Right lung (tissue), 5 donors: ENCODE data around the gene ZNF207. TPM values are rescaled to one million over a fixed set of nuclear protein-coding genes. Genes with fewer than 3 reads are reported as not detected.
"Not testable (repeated sequence)": the region's sequence is repeated elsewhere in the genome, so short reads cannot be mapped to it uniquely, and the experiment has no call there.

Source experiments
- DNase-seq, 2 donors: peaks; one replicate each; pipeline ENCODE4 v3.0.0-alpha.2; 2013
- polyA plus RNA-seq, 5 donors: library from polyadenylated mRNA; unstranded; fragments of 120-200 nt; gene quantifications; one replicate each; pipeline versions ENCODE4 v1.2.1 to v1.2.3, GENCODE V29; 2013; ENCODE audit warnings: inconsistent platforms in 1 of 5, low replicate concordance in 1 of 5; ENCODE audit not compliant: insufficient read length in 5 of 5, insufficient read depth in 1 of 5

ZNF207 gene
- polyA plus RNA-seq, 5 donors, result 201 to 320 (median 271) TPM

DNA sequence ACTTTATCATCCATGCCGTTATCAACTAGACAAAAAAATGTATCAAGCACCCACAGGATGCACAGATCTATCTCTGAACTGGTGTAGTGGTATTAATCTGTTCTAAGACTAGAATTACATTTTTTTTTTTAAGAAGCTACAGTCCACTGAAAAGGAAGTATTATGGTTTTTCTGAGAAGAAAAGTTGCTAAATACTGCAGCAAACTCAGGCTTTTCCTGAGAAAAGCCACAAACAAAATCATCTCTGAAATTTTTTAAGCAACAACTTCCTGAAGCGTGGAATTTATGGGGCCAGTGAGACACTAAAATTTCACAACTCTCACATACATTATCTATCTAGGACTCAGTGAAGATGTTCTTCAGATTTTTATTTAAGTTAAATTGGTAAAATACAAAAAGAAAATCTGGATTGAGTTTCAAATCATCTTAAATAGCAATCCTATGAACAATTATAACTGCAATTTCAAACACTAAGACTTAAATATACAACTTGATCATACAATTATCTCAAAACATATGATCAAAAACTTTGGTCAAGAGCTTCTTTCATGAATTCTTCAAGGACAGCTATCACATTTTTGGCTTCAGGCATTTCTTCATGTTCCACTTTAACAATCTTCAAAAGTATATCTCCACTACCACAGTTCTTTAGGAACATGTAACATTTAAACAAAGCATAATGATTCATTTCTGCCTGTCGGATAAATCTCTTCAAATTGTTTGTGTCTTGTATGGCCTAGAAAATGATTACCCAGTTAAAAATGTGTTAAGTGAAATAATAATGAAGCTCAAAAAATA is 18.5 kb upstream of the ZNF207 start:
- DNase-seq, result no peak

DNA sequence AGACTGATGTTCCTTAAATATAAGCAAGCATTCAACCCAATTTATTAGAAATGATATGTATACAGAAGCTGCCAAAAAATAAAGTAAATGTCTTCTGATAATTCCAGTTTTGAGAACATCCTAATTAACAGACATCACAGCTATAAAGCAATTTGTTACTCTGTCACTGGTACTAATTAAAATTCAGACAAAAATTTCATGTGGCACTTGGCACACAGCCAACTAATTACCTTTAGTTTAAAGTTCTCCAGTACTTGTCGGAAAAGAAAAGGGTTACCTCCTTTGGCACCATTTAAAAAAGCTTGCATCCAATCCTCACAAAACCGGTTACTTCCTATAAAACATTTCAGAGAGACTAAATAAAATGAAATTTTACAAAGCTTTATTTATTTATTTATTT is 16.8 kb upstream of the ZNF207 start:
- no peak for DNase-seq

DNA sequence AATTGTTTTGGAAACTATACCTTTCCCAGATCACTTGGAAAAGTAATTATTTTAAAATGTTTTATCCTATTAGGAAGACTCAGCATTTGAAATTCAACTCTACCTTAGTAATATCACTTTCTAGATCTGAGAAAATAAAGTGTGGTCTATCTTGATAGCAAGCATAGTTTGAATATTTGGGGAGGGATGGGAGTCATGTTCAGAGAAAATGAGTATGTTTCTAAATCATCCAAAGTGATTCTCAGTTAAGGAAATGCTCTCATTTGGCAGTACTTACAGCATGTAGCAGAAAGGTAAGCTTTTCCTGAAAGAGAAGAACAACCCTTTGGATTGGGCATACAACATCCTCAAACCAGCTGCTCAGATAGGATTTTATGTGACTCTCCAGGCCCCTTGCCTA is 14.9 kb upstream of the ZNF207 start:
- DNase-seq, result no peak

DNA sequence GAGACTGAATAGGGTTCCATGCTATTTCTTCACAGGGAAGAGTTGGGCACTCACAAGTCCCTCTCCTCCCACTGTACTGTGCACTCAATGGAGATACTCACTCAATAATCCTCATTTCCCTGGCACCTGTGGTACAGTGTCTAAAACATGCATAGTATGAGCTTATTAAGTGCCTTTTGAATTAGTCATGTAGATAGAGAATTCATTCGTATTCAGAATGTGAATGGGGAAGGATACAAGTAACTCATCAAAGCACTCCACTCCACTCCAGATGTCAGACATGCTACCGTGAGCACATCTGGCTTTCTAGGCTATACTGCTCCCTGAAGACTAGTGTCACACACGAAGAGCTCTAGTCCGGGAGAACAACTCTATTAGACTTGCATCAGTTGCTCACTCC is 14.3 kb upstream of the ZNF207 start:
- no peak for DNase-seq

DNA sequence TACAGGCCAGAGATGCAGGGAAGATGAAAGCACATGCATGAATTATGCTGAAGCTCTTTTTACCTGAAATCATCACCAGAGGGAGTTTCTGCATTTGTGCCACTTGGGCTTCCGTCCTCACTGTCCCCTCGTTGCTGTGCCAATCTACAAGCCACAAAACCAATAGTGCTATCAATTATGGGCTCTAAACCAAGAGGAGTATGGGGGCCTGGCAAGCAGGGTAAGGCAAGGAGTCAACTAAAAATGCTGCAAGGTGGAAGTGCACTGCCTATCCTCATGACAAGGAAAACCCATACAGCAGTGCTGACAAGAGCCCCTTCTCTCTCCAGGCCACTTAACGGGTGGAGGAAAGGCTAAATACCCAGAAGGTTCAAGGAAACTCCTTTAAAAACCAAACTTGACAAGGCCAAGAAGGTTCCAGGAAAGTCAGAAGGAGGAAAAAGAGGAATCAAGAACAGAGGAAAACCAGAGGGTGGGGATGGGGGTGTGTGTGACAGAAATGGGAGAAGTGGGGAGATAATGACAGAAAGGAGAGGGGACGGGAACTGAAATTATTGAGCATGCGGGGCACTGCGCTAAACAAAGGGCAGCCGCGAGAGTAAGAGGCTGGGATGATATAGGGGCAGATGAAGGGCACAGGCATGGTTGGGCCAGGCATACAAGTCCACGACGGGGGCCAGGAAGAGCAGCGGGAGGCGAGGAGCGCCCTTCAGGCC is 8.7 kb upstream of the ZNF207 start:
- DNase-seq, result peak in 1 of 2 donors; percentile 12

DNA sequence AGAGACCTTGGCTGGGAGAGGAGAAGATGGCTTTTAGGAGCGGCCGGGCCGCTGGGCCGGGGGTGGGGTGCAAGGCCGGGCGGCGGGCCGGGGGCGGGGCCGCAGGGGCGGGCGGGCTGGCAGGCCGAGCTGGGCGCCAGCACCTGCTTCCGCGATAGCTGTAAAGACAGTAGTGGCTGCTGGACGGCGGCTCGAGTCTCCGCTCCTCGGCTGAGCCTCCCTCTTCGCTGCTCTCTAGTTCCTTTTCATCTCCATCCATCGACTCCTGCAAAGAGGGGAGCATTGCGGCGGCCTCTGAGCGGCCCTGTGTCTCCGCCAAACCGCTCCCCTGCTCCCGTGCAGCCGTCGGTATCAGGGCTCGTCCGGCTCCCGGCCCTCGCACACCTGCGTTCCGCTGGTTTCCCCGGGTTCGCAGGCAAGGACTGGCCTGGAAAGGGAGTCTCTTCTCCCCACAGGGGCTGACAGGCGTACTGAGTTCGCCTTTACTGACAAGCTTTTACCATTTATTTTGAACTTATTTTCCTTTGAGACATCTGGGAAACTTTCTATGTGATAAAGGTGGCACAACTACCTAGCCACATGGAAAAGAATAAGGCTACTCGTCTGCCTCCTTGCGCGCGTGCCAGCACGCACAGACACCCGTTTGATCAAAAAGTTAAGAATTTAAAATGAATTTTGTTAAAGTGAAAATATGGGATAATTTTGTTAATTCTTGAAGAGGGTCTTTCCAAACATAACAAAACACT is 7.9 kb upstream of the ZNF207 start, which contains the start of gene C17orf75:
TSS of gene C17orf75 (minus strand) at position 317 of the 746 bp plus-strand sequence. CDS start at position 283, 34 bp downstream.
- peak; percentile 60 to 70 for DNase-seq

DNA sequence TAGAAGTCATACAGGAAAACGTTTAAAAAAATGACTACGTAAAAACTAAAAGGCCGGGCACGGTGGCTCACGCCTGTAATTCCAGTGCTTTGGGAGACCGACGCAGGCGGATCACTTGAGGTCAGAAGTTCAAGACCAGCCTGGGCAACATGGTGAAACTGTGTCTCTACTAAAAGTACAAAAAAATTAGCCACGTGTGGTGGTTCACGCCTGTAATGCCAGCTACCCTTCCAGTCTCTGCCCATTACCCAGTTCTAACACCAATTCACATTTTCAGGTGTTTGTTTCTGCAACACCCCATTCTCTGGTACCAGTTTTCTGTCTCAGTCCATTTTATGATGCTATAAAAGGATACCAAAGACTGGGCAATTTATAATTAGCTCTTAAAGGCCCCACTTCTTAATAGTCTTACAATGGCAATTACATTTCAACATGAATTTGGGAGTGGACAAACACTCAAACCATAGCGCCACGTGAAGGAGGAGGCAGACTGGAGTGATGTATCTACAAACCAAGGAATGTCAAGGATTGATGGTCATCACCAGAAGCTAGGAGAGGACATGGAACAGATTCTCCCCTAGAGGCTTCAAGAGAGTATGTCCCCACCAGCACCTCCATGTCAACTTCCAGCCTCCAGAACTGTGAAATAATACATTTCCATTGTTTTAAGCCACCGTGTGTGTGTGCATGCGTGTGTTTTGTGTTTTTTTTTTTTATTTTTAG is 7.2 kb upstream of the ZNF207 start:
- DNase-seq, result no peak

DNA sequence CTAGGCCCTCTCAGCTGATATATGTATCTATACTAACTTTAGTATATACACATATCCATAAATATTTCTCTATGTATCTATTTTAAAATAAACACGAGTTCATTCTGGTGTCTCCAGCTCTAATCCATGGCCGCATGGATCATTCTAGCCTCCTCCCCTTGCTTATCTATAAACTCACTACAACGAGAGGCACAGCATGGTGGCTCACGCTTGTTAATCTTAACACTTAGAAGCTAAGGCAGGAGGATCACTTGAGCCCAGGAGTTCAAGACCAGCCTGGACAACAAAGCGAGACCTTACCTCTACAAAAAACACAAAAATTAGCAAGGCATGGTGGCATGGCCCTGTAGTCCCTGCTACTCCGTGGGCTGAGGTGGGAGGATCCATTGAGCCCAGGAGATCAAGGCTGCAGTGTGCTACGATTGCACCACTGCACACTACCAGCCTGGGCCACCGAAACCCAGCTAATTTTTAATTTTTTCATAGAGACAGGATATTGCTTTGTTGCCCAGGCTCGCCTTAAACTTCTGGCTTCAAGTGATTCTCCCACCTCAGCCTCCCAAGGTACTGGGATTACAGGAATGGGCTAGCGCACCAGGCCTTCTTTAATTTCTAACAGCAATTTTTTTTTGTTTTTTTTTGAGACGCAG is 3.9 kb upstream of the ZNF207 start:
- no peak for DNase-seq

DNA sequence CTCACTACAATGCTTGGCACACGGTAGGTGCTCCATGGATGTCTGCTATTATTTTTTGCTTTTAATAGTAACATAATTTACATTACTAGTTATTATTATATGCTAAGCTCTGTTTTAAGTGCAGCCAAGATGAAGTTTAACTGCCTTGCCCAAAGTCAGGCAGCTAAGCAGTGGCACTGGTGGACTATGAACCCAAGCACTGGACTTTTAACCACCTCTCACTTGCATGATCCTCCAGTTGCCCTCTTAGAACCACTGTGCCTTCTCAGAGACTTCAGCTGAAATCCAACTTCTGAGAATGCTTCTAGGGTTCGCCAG is 1.5 kb upstream of the ZNF207 start:
- no peak for DNase-seq

DNA sequence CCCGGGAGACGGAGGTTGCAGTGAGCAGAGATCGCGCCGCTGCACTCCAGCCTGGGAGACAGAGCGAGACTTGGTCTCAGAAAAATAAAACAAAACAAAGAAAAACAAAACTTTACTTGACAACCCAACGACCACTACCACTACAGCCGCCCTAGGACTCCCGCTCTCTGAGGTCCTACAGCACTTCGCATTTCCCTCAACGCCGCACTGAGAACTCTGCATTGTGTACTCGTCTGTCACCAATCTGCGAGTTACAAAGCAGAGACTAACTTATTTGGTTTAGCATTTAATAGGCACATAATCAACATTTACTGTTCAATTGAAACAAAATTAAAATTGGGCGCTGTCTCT is 479 bp upstream of the ZNF207 start:
- DNase-seq, result no peak

DNA sequence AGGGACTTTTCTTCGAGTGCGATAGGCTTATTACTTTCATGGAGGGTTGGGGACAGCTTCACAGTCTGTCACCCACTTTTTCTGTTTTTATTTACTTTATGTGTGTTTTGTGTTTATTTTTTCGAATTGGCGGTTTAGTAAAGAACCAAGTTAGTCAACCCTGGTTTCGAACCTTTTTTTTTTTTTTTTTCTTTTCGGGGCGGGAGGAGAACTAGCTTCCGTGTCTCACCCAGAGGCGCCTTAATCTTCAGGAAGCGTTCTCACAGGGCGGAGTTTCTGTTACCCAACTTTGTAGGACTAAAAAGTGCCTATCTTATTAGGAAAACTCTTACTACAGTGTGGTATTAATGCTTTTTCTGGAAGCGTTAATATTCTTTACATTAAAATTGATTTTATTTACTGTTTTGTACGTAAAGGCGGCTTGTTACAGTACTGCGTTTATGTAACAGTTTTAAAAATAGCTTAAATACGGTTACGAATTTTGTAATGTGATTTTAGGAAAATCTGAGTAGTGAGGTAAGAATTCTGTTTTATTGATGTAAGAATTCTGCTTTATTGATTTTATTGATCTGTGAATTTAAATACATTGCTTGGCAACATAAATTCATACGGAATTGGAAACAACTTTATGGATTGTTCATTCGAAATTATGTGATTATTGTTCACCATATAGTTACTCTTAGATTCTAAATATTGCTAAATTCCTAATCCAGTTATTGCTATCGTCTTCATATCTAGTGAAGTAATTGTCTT is 885 bp downstream of the ZNF207 start:
- DNase-seq, result peak in 1 of 2 donors; percentile 55

DNA sequence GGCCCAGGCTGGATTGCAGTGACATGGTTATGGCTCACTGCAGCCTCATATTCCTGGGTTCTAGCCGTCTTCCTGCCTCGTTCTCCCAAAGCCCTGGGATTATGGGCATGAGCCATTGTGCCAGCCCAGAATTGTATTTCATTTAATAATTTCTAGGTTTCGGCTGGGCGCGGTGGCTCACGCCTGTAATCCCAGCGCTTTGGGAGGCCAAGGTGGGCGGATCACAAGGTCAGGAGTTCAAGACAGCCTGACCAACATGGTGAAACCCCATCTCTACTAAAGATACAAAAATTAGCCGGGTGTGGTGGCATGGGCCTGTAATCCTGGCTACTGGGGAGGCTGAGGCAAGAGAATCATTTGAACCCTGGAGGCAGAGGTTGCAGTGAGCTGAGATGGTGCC is 2.8 kb downstream of the ZNF207 start:
- not testable (repeated sequence) for DNase-seq

DNA sequence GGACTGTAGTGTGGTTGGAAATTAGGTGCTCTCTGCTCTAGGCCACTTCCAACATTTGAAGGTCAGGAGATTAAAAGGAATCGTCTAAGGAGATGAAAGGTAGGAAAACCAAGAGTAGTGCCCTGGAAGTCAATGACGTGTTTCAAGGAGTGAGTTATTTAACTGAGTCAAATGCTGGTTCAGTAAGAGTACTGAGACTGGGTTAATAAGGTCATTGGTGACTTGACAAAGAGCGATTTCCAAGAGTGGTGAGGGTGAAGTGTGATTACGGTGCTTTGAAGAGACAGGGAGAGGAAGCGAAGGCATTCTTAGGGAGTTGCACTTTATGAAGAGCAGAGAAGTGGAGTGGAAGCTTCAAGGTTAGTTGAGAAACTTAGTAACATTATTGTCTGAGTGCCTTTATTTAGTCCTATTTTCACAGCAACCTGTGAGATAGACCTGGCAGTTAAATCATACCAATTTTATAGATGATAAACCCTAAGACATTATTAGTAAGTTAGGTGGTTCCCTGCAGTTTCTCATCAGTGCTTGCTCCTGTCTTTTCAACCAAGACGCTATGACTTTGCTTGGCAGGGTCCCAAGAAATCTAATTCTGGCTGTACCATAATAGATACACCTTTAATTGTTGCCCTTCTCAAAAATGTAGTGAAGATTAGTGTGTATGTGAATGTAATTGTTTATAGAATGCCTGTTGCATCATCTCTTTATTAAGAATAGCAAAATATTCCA is 5.9 kb downstream of the ZNF207 start:
- no peak for DNase-seq

DNA sequence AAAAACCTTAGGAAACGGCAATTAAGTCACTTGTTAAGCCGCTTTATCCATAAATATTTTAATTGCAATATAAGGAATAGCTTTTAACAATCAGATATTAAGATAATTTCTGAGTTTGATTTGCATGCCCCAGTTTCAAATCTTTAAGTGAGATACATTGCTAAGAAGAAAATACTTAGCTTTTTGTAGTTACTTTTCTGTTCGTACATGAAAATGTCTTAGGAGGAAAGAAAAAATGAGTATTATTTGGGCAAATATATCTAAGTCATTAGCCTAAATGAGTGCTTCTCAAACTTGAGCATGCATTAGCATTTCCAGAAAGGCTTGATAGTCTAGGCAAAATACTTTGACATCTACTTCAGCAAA is 6.4 kb downstream of the ZNF207 start:
- DNase-seq, result no peak

DNA sequence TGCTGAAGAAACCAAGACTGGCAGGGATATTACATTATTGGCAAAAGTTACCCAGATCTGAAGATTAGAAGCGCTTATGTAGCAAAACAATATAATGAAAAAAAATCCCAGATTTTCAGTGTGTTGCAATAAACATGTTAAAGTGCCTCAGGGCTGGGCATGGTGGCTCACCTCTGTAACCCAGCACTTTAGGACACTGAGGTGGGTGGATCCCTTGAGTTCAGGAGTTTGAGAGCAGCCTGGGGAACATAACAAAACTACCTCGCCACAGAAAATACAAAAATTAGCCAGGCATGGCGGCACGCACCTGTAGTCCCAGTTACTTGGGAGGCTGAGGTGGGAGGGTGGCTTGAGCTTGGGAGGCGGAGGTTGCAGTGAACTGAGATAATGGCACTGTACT is 6.8 kb downstream of the ZNF207 start:
- no peak for DNase-seq

DNA sequence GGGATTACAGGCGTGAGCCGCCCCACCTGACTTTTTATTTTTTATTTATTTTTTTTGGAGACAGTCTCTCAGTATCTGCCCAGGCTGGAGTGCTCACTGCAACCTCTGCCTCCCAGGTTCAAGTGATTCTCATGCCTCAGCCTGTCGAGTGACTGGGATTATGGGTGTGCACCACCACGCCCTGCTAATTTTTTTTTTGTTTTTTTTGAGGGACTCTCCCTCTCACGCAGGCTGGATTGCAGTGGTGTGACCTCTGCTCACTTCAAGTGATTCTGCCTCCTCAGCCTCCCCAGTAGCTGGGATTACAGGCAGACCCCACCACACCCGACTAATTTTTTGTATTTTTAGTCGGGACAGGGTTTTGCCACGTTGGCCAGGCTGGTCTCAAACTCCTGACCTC is 7.7 kb downstream of the ZNF207 start:
- DNase-seq, result no peak

DNA sequence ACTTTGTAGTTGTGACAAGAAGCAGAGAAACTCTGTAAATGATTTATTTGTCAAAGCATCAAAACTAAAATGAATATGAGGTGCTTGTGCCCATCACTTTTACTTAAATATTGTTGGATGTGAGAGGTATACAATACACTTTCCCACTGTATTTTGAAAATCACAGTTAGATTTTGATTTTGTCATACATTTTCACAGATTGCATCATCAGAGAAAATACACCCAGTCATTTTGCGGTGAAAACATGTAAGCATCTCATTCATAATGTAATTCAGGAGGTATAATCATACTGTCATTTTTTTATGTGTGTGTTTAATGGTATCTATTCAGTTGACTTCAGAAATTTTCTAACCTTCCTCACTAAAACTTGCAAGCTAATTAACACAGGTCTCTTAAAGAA is 11.3 kb downstream of the ZNF207 start:
- DNase-seq, result no peak

DNA sequence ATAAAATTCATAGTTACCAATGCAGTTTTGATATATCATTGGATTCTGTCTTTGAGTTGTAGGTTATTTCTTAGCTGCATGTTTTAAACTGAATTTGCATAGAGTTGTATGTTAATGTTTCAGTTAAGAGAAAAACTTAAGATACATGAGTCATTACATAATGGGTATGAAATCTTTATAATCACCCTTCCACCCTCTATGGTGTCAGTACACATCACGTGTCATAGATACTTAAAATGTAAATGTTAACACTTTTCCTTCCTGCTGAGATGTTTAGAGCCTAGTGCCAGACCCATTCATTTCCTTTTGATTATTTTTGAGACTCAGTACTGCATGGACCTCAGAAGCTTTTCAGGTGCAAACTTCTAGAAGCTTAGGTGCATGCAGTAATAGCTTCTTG is 20.5 kb downstream of the ZNF207 start:
- DNase-seq, result no peak

DNA sequence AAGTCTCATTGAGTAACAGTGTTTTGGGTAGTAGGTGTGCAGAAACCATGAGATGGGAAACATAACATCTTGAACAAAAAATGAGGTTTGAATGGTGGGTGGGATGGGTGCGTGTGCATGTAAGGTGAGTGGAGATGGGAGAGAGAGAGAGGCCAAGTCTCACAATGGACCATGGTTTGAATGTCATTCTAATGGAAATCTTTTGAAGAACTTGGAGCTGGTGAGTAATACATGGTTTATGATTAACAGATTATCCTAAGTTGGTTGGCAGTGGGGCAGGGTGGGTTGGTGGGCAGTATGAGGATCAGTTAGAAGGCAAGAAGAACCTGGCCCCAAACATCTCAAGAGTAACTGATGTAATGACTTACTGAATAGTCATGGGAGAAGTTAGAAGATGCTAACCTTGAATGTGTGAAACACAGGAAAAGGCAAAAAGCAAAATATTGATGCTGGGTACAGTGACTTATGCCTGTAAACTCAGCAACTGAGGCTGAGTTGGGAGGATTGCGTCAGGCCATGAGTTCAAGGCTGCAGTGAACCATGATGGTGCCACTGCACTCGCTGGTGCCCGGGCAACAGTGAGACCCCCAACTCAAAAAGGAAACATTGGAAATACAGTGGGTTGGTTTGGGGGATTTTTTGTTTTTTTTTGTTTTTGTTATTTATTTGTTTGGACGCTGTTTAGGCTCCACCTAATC is 32.7 kb downstream of the ZNF207 start:
- DNase-seq, result no peak
